OCI-LY7 (cell line): Measurements from ENCODE around the gene CACNG5. TPM values are rescaled to one million over a fixed set of nuclear protein-coding genes. Genes with fewer than 3 reads are reported as not detected.
A peak's percentile ranks its signal among the peaks of the same experiment; 100 is the strongest.

ENCODE experiments used
- BruUV-seq: library from RNA; stranded (reverse); fragments of 400-500 nt; replicated peaks from 2 replicates; lab custom pipeline; 2021; lab: Mats Ljungman, UMichigan
- CTCF ChIA-PET: fragments of 300-600 bp; sonication (Branson Sonifier 250); formaldehyde crosslinking; loops from one replicate; lab custom pipeline; 2022; ENCODE audit warnings: antibody characterized with exemption; ENCODE audit not compliant: unreplicated experiment; lab: Charles Lee
- POLR2A ChIA-PET: fragments of 300-600 bp; sonication (Branson Sonifier 250); formaldehyde crosslinking; loops from one replicate; lab custom pipeline; 2022; ENCODE audit warnings: antibody characterized with exemption; lab: Charles Lee
- DNase-seq: peaks from one replicate; pipeline ENCODE4 v3.0.0-alpha.2; 2015; ENCODE audit warnings: low spot score
- H2AFZ ChIP-seq: fragments of 200-600 bp; sonication (generic), shearing (Covaris generic); 2 replicates; pipeline ENCODE4 v1.6.1; 2014; ENCODE audit warnings: mild to moderate bottlenecking, antibody characterized with exemption, low read length, moderate library complexity
- H3K27ac ChIP-seq: fragments of 200-600 bp; sonication (generic); 2 replicates; pipeline ENCODE4 v1.5.1; 2014; ENCODE audit warnings: mixed run types, low read depth, mild to moderate bottlenecking, moderate library complexity, low read length, inconsistent platforms; ENCODE audit not compliant: poor library complexity, severe bottlenecking
- H3K36me3 ChIP-seq: fragments of 200-600 bp; sonication (generic); 2 replicates; pipeline ENCODE4 v1.6.1; 2014; ENCODE audit warnings: mild to moderate bottlenecking, antibody characterized with exemption, low read length, moderate library complexity, mixed read lengths; ENCODE audit not compliant: insufficient read depth
- H3K4me1 ChIP-seq: fragments of 200-600 bp; sonication (generic); 2 replicates; pipeline ENCODE4 v1.5.1; 2014; ENCODE audit warnings: mild to moderate bottlenecking, low read length; ENCODE audit not compliant: insufficient read depth, poor library complexity, severe bottlenecking
- H3K4me2 ChIP-seq: fragments of 200-600 bp; sonication (generic); 2 replicates; pipeline ENCODE4 v1.6.1; 2014; ENCODE audit warnings: mild to moderate bottlenecking, low read length
- H3K4me3 ChIP-seq: fragments of 200-600 bp; sonication (generic); 2 replicates; pipeline ENCODE4 v1.5.1; 2014; ENCODE audit warnings: mild to moderate bottlenecking, low read depth, low read length; ENCODE audit not compliant: poor library complexity, severe bottlenecking
- H3K79me2 ChIP-seq: fragments of 200-600 bp; sonication (generic); 2 replicates; pipeline ENCODE4 v1.6.1; 2016; ENCODE audit warnings: low read depth, mild to moderate bottlenecking, low read length, moderate library complexity, mixed read lengths; ENCODE audit not compliant: insufficient read depth
- H3K9me2 ChIP-seq: fragments of 200-600 bp; sonication (generic); 2 replicates; pipeline ENCODE4 v1.6.1; 2016; ENCODE audit warnings: mild to moderate bottlenecking, low read length, mixed read lengths; ENCODE audit not compliant: insufficient read depth
- H3K9me3 ChIP-seq: fragments of 200-600 bp; sonication (generic); 2 replicates; pipeline ENCODE4 v1.6.1; 2014; ENCODE audit warnings: mild to moderate bottlenecking, mixed run types, low read length, mixed read lengths
- H4K20me1 ChIP-seq: fragments of 200-600 bp; sonication (generic); 2 replicates; pipeline ENCODE4 v1.6.1; 2014; ENCODE audit warnings: mild to moderate bottlenecking, antibody characterized with exemption, low read length, moderate library complexity, mixed read lengths; ENCODE audit not compliant: insufficient read depth
- CTCF ChIP-seq: fragments of 200-600 bp; sonication (generic); conservative IDR thresholded peaks from 2 replicates; pipeline ENCODE4 v1.5.1; 2014; ENCODE audit warnings: mild to moderate bottlenecking, antibody characterized with exemption, low read length, moderate library complexity, mixed read lengths
- EZH2phosphoT487 ChIP-seq: fragments of 200-600 bp; sonication (generic); IDR thresholded peaks from 2 replicates; pipeline ENCODE4 v1.6.1; 2018; ENCODE audit warnings: low read depth, borderline replicate concordance, mild to moderate bottlenecking, mixed run types, antibody characterized with exemption, low read length, moderate library complexity, mixed read lengths
- intact Hi-C: fragments of 100-400 bp; cut with micrococcal nuclease; formaldehyde crosslinking; loops from one replicate; pipeline ENCODE4 v1.10.0; 2022; ENCODE audit not compliant: unreplicated experiment
- total RNA-seq, 2 experiments: library from RNA; depleted of rRNA in 1 of 2; stranded (reverse); fragments of >200 nt in 1 of 2; shearing (Covaris generic) in 1 of 2; gene quantifications; 2 replicates each; pipeline ENCODE4 v1.2.3, GENCODE V29; 2014 to 2022

The CACNG5 gene
- total RNA-seq, 2 experiments from 2014 or later, result not detected

GRCh38 chr17:66840061-66840460 lies 5.1 kb downstream of the CACNG5 start:
- no peak overlapping the region for H2AFZ ChIP-seq
- H3K4me3 ChIP-seq, result no peak overlapping the region
- no peak for TF ChIP-seq CTCF
- no peak for TF ChIP-seq EZH2phosphoT487
- H3K4me2 ChIP-seq, result no peak overlapping the region
- no peaks in the 10 kb centered on the region for H4K20me1 ChIP-seq
- H3K9me3 ChIP-seq, result no peaks in the 10 kb centered on the region
- BruUV-seq, result no TSS peak
- no peak for DNase-seq
- no peaks in the 10 kb centered on the region for H3K9me2 ChIP-seq
- POLR2A ChIA-PET, result no interaction called here
- H3K4me1 ChIP-seq, result no peaks in the 10 kb centered on the region
- CTCF ChIA-PET, result no interaction called here
- H3K36me3 ChIP-seq, result no peaks in the 10 kb centered on the region
- H3K27ac ChIP-seq, result no peak overlapping the region
- H3K79me2 ChIP-seq, result no peaks in the 10 kb centered on the region
- intact Hi-C loops, result no loop called here

GRCh38 chr17:66841328-66841727 lies 6.4 kb downstream of the CACNG5 start:
- intact Hi-C loops, result no loop called here
- no peak overlapping the region for H3K27ac ChIP-seq
- no peak overlapping the region for H2AFZ ChIP-seq
- no peak overlapping the region for H3K4me3 ChIP-seq
- H3K79me2 ChIP-seq, result no peaks in the 10 kb centered on the region
- POLR2A ChIA-PET, result no interaction called here
- DNase-seq, result no peak
- no peak overlapping the region for H3K4me2 ChIP-seq
- CTCF ChIA-PET, result no interaction called here
- no peaks in the 10 kb centered on the region for H3K4me1 ChIP-seq
- H4K20me1 ChIP-seq, result no peaks in the 10 kb centered on the region
- 0 out of 2 replicates have a peak, but pooled peaks have one; percentile 13 for TF ChIP-seq CTCF
- TF ChIP-seq EZH2phosphoT487, result no peak
- no peaks in the 10 kb centered on the region for H3K9me3 ChIP-seq
- H3K36me3 ChIP-seq, result no peaks in the 10 kb centered on the region
- no peaks in the 10 kb centered on the region for H3K9me2 ChIP-seq
- no TSS peak for BruUV-seq

- no TSS peak for BruUV-seq
- intact Hi-C loops, result no loop called here
- POLR2A ChIA-PET, result no interaction called here
- H3K9me2 ChIP-seq, result no peaks in the 10 kb centered on the region
- CTCF ChIA-PET, result no interaction called here
- H3K27ac ChIP-seq, result no peak overlapping the region
- H4K20me1 ChIP-seq, result no peaks in the 10 kb centered on the region
- no peaks in the 10 kb centered on the region for H3K79me2 ChIP-seq
- no peak overlapping the region for H3K4me3 ChIP-seq
- TF ChIP-seq EZH2phosphoT487 (no peak), CTCF (no peak)
- H2AFZ ChIP-seq, result no peak overlapping the region
- H3K4me1 ChIP-seq, result no peaks in the 10 kb centered on the region
- no peaks in the 10 kb centered on the region for H3K36me3 ChIP-seq
- H3K4me2 ChIP-seq, result no peak overlapping the region
- no peaks in the 10 kb centered on the region for H3K9me3 ChIP-seq
- no peak for DNase-seq
Measured at GRCh38 chr17:66841744-66842143, 6.8 kb downstream of the CACNG5 start.
